IMR-90 (cell line): ENCODE measurements around the gene ABHD2. TPM values are rescaled to one million over a fixed set of nuclear protein-coding genes. Genes with fewer than 3 reads are reported as not detected.
A peak's percentile ranks its signal among the peaks of the same experiment; 100 is the strongest.
"Not testable (repeated sequence)": the region's sequence is repeated elsewhere in the genome, so short reads cannot be mapped to it uniquely, and the experiment has no call there.

Experiments used
- ATAC-seq: fragments of 200-7000 bp; cut with Tn5 transposase; 2 replicates; pipeline ENCODE4 v1.9.1; 2020; ENCODE audit warnings: low read depth, mild to moderate bottlenecking, moderate library complexity
- BruUV-seq: library from RNA; stranded (reverse); fragments of 400-500 nt; replicated peaks from 2 replicates; lab custom pipeline; 2021; lab: Mats Ljungman, UMichigan
- CTCF ChIA-PET: fragments of 300-600 bp; formaldehyde crosslinking; extraction: SDS; loops from one replicate; lab custom pipeline; 2021; ENCODE audit warnings: antibody characterized with exemption; lab: Yijun Ruan, JAX
- POLR2A ChIA-PET: fragments of 300-600 bp; sonication (Branson Sonifier 250); formaldehyde crosslinking; loops from one replicate; lab custom pipeline; 2022; ENCODE audit warnings: antibody characterized with exemption; ENCODE audit not compliant: unreplicated experiment; lab: Charles Lee
- DNase-seq: peaks from one replicate; pipeline ENCODE4 v3.0.0; 2013
- H2AFZ ChIP-seq: replicated peaks from 2 replicates; pipeline ENCODE3; 2013; ENCODE audit warnings: low read length, mild to moderate bottlenecking; ENCODE audit not compliant: poor library complexity
- H2AK5ac ChIP-seq: 2 replicates; pipeline ENCODE4 v1.6.1; 2013; ENCODE audit warnings: low read depth, low read length, inconsistent platforms
- H2AK9ac ChIP-seq: replicated peaks from 2 replicates; pipeline ENCODE3; 2013; ENCODE audit warnings: mild to moderate bottlenecking, low read depth, low read length, moderate library complexity; ENCODE audit not compliant: poor library complexity
- H2BK120ac ChIP-seq: 2 replicates; pipeline ENCODE4 v1.6.1; 2013; ENCODE audit warnings: low read depth, low read length, inconsistent platforms
- H2BK15ac ChIP-seq: 3 replicates; pipeline ENCODE4 v1.6.1; 2013; ENCODE audit warnings: low read depth, low read length, inconsistent platforms
- H2BK20ac ChIP-seq: 2 replicates; pipeline ENCODE4 v1.6.1; 2013; ENCODE audit warnings: low read depth, mild to moderate bottlenecking, inconsistent platforms, low read length, moderate library complexity
- H2BK5ac ChIP-seq: 2 replicates; pipeline ENCODE4 v1.6.1; 2013; ENCODE audit warnings: mild to moderate bottlenecking, low read depth, low read length, inconsistent platforms; ENCODE audit not compliant: poor library complexity, severe bottlenecking
- H3K14ac ChIP-seq: replicated peaks from 2 replicates; pipeline ENCODE4 v1.6.1; 2013; ENCODE audit warnings: low read depth, low read length, inconsistent platforms
- H3K18ac ChIP-seq: 2 replicates; pipeline ENCODE4 v1.6.1; 2013; ENCODE audit warnings: low read depth, low read length, control low read depth
- H3K23ac ChIP-seq: 2 replicates; pipeline ENCODE4 v1.6.1; 2013; ENCODE audit warnings: low read depth, low read length, inconsistent platforms
- H3K27ac ChIP-seq: 2 replicates; pipeline ENCODE4 v1.5.1; 2013; ENCODE audit warnings: mild to moderate bottlenecking, control low read depth, low read length; ENCODE audit not compliant: insufficient read depth
- H3K27me3 ChIP-seq: 2 replicates; pipeline ENCODE4 v1.6.1; 2013; ENCODE audit warnings: low read length; ENCODE audit not compliant: control insufficient read depth, insufficient read depth
- H3K36me3 ChIP-seq: 2 replicates; pipeline ENCODE4 v1.6.1; 2013; ENCODE audit warnings: low read length, mixed read lengths; ENCODE audit not compliant: control insufficient read depth, insufficient read depth
- H3K4ac ChIP-seq: 2 replicates; pipeline ENCODE4 v1.6.1; 2013; ENCODE audit warnings: low read depth, low read length, inconsistent platforms
- H3K4me1 ChIP-seq: 2 replicates; pipeline ENCODE4 v1.6.1; 2013; ENCODE audit warnings: low read length, mixed read lengths; ENCODE audit not compliant: control insufficient read depth, insufficient read depth
- H3K4me2 ChIP-seq: 2 replicates; pipeline ENCODE4 v1.6.1; 2013; ENCODE audit warnings: low read depth, mild to moderate bottlenecking, control low read depth, low read length, moderate library complexity
- H3K4me3 ChIP-seq: 2 replicates; pipeline ENCODE4 v1.5.1; 2013; ENCODE audit warnings: low read depth, mild to moderate bottlenecking, control low read depth, low read length, moderate library complexity; ENCODE audit not compliant: insufficient read depth
- H3K56ac ChIP-seq: 2 replicates; pipeline ENCODE4 v1.6.1; 2013; ENCODE audit warnings: low read length, inconsistent platforms; ENCODE audit not compliant: insufficient read depth; ENCODE audit errors: extremely low read depth
- H3K79me1 ChIP-seq, 2 experiments: 2 replicates each; pipeline ENCODE4 v1.6.1; 2013; ENCODE audit warnings: low read length in 2 of 2, inconsistent platforms in 1 of 2, low read depth in 1 of 2
- H3K9ac ChIP-seq: 2 replicates; pipeline ENCODE4 v1.6.1; 2013; ENCODE audit warnings: low read depth, low read length, control low read depth
- H3K9me1 ChIP-seq: 2 replicates; pipeline ENCODE4 v1.6.1; 2013; ENCODE audit warnings: low read length, inconsistent platforms; ENCODE audit not compliant: insufficient read depth
- H3K9me3 ChIP-seq: 2 replicates; pipeline ENCODE4 v1.6.1; 2013; ENCODE audit warnings: low read length; ENCODE audit not compliant: control insufficient read depth, insufficient read depth
- H4K20me1 ChIP-seq: 2 replicates; pipeline ENCODE4 v1.6.1; 2013; ENCODE audit warnings: low read length, inconsistent platforms; ENCODE audit not compliant: insufficient read depth
- H4K5ac ChIP-seq: 2 replicates; pipeline ENCODE4 v1.6.1; 2013; ENCODE audit warnings: mild to moderate bottlenecking, low read depth, low read length, control low read depth
- H4K8ac ChIP-seq, 2 experiments: 2 replicates each; pipeline ENCODE4 v1.6.1; 2013; ENCODE audit warnings: low read depth in 2 of 2, low read length in 2 of 2, control low read depth in 1 of 2, inconsistent platforms in 1 of 2
- H4K91ac ChIP-seq: 2 replicates; pipeline ENCODE4 v1.6.1; 2013; ENCODE audit warnings: low read depth, low read length, inconsistent platforms; ENCODE audit not compliant: insufficient read depth
- WGBS, 2 experiments: methylation state at CpG; one replicate each; pipeline versions ENCODE4 v1.1.5 to v1.1.7; 2013; ENCODE audit warnings: missing lambda C conversion rate in 2 of 2; ENCODE audit not compliant: insufficient read length in 1 of 2; ENCODE audit errors: extremely low coverage in 2 of 2; 5-methylcytosine and 5-hydroxymethylcytosine counted together
- dilution Hi-C: fragments of 300-500 bp; cut with HindIII; formaldehyde crosslinking; loops from one replicate; pipeline ENCODE4 v1.14.3; 2018; ENCODE audit warnings: low sequenced_read_pairs; ENCODE audit not compliant: unreplicated experiment
- in situ Hi-C: fragments of 300-500 bp; cut with MboI; formaldehyde crosslinking; loops from 3 replicates; pipeline ENCODE4 v1.14.3; 2019; ENCODE audit warnings: low sequenced_read_pairs, inconsistent platforms, mixed read lengths
- intact Hi-C: fragments of 100-400 bp; cut with micrococcal nuclease; formaldehyde crosslinking; loops from 2 replicates; pipeline ENCODE4 v1.10.0; 2022
- polyA plus RNA-seq, 3 experiments: library from polyadenylated mRNA; depleted of rRNA; stranded (reverse); fragments of >200 nt; gene quantifications; 2 replicates each; pipeline ENCODE4 v1.2.3, GENCODE V29; 2012; ENCODE audit warnings: low replicate concordance in 1 of 3
- total RNA-seq: library from RNA; depleted of rRNA; stranded (reverse); fragments of >200 nt; gene quantifications from 2 replicates; pipeline ENCODE4 v1.2.3, GENCODE V29; 2012

Gene ABHD2
- total and polyA plus RNA-seq, 2 of the 4 experiments (the other 2 are of a cell fraction): 31.2 to 62.9 TPM

- H3K14ac ChIP-seq, dilution Hi-C loops, H4K5ac ChIP-seq, H3K27me3 ChIP-seq, H3K4me2 ChIP-seq, intact Hi-C loops, H2BK20ac ChIP-seq, DNase-seq, H4K8ac ChIP-seq, H3K56ac ChIP-seq, H3K4me3 ChIP-seq, in situ Hi-C loops, H2AK9ac ChIP-seq, ATAC-seq, H3K9me1 ChIP-seq, POLR2A ChIA-PET, H3K36me3 ChIP-seq, H2AK5ac ChIP-seq, H3K9ac ChIP-seq, H3K9me3 ChIP-seq, CTCF ChIA-PET, H4K20me1 ChIP-seq, H3K23ac ChIP-seq, H3K18ac ChIP-seq, H2BK5ac ChIP-seq, H3K27ac ChIP-seq, BruUV-seq, H2BK15ac ChIP-seq, H2AFZ ChIP-seq, H4K91ac ChIP-seq: not testable (repeated sequence)
- 0 out of 2 replicates have a peak overlapping the region, but pooled peaks have one; percentile 16 for H2BK120ac ChIP-seq
- no CpG with 5 or more reads among the region's 5 CpGs for WGBS, 2 experiments
- H3K4me1 ChIP-seq: peaks cover 12% of the 10 kb centered on the region
- peaks cover 5 to 28% of the 10 kb centered on the region in 2 experiments; a peak in 3 of 4 replicates for H3K79me1 ChIP-seq
- H3K4ac ChIP-seq: peak overlapping the region; percentile 96; the same call in 1 of the 2 replicates
Observed at GRCh38 chr15:89086390-89086789, 1.9 kb upstream of the ABHD2 start.
